22Rv1 (cell line): Measurements from ENCODE around the gene SPPL2A.

Experiments used
- CTCF ChIP-seq: fragments of 450-650 bp; IDR thresholded peaks from 2 replicates; pipeline ENCODE4 v1.5.1; 2017; ENCODE audit warnings: mild to moderate bottlenecking
- ZFX ChIP-seq: fragments of 450-650 bp; IDR thresholded peaks from 2 replicates; pipeline ENCODE4 v1.6.1; 2017; ENCODE audit warnings: antibody characterized with exemption, borderline replicate concordance

- TF ChIP-seq CTCF (no peak), ZFX (no peak)
These were observed 30.4 kb downstream of the SPPL2A start for GRCh38 chr15:50735156-50735555.
